T-helper 22 cell (primary cell): Measurements from ENCODE around the gene DAB2IP.
"Not testable (repeated sequence)": the region's sequence is repeated elsewhere in the genome, so short reads cannot be mapped to it uniquely, and the experiment has no call there.

Experiments
- DNase-seq: peaks from one replicate; pipeline ENCODE4 v3.0.0-alpha.2; 2020; ENCODE audit warnings: low read depth

Gene DAB2IP

GRCh38 chr9:121651295-121652020 lies at the start of gene DAB2IP:
Gene DAB2IP (plus strand): TSS chr9:121651634. CDS start chr9:121651776, 142 bp downstream.
- DNase-seq, result no peak

DNA sequence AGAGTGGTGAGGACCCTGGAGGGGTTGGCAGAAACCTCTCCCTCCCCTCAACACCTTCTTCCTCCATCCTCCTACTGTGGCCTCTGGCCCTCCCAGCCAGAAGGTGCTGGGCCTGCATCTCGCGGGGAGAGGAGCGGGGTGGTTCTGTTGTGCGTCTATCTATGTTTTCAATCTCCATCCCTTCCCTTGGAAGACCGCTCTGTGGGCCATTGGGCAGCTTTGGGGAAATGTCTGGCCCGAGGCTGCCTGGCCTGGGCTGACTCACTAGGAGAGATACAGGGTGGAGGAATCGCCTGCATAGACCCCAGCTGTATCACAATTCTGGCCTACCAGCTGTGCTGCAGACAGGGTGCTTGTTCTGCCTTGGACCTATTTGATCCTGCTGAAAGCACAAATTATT lies 48.4 kb upstream of the DAB2IP start:
- DNase-seq, result no peak

- DNase-seq, result no peak
These were observed 47.2 kb upstream of the DAB2IP start for GRCh38 chr9:121604242-121604641.

GRCh38 chr9:121604654-121605053 lies 46.8 kb upstream of the DAB2IP start:
- no peak for DNase-seq

DNA sequence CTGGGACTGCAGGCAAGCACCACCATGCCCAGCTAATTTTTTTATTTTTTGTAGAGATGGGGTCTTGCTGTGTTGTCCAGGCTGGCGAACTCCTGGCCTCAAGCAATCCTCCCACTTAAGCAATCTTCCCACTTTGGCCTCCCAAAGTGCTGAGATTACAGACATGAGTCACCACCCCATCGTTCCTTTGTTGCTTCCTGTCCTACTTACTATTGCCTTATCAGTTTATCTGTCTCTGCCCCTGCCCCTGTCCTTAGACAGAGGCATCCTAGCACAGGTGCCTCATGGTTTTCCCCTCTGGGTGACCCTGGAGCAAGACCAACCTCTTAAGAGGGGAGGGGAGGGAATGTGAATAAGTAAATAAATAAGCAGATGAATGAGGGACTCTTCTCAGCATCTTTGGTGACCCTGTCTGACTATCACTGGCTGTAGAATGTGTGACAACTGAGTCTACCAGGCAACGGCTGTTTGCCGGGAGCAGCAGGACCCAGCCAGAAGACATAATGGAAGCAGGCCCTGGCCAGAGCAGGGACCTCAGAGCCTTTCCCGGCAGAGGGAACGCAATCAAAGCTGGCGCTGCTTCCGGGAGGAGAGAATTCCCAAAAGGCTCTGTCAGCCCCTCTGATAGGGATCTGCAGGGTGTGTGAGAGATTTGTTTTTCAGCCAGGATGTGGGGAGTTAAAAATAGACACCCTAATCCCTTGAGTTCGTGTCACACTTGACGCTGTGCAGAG lies 43.8 kb upstream of the DAB2IP start:
- no peak for DNase-seq

DNA sequence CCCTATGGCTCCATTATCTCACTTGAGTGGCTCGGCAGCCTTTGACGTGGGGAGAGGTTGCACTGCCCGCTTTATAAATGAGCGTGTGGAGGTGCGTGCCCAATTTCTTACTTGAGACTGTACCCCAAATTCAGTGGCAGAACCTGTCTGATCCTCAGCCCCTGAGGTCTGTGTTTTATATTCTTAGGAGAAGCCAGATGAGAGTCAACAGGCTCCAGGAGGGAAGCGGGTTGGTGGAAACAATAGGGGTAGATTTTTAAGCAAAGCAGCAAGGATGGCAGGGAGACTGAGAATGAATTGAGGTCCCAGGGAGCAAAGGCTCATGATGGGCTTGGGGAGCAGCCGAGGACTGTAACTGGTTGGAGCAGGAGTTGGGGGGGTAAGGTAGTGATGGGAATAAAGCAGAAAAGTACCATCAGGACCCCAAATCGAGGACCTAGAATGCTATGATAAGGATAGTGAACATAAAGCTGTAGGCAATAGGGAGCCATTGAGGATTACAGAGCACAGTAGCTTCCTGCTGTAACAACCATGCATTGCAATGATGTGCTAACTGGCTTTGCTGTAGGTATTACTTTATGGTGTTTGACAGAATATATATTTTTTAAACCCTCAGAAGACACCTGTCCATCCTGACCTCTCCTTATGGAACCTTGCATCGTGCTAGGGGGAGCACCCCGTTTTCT lies 43.1 kb upstream of the DAB2IP start:
- DNase-seq, result no peak

DNA sequence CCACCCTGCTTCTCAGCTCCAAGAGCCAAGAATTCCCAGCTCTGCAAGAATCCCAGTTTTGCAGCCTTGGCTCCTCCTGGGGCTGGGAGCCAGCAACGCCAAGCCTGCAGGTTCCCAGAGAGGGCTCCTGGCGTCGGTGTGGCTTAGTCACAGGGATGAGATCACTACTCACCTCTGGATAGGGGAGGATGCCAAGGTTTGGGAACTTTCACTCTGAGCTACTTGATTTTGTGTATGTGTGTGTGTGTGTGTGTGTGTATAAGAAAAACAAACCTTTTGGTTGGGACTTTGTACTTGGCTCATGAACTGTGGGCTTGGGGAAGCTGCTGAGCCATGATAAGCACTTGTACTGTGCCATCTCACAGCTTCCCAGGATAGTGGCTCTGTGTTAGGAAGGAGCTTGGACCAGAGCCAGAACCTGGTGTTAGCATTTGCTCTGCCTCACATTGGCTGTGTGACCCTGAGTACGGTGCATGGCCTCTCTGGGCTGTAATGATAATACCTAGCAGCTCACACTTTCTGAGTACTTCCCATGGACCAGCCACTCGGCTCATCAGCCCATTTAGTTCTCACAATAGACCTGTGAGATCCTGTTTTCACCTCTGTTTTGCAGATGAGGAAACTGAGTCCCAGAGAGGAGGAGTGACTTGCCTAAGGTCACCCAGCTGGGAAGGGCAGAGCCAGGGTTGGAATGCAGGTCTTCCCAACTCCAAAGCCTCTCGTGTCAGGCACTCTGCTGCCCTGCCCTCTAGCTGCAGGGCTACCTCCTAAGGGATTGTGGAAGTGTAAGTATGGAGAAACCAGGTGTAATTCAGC lies 41.4 kb upstream of the DAB2IP start:
- no peak for DNase-seq

DNA sequence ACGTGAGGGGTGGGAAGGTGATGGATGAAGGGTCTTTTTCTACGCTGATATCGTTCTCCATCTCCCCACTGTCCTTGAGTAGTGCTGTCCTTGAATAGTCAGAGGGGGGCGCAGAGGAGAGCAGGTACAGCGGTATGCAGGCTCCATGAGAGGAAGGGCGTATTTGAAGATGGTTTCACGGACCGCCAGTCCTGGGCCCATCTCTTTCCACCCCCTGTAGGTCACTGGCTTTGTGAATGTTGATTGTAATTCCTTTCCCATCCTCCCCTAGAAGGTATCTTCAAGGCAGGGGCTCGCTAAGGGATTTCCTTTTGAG lies 40.8 kb upstream of the DAB2IP start:
- DNase-seq, result no peak

GRCh38 chr9:121612511-121612998 lies 38.9 kb upstream of the DAB2IP start:
- DNase-seq, result no peak

DNA sequence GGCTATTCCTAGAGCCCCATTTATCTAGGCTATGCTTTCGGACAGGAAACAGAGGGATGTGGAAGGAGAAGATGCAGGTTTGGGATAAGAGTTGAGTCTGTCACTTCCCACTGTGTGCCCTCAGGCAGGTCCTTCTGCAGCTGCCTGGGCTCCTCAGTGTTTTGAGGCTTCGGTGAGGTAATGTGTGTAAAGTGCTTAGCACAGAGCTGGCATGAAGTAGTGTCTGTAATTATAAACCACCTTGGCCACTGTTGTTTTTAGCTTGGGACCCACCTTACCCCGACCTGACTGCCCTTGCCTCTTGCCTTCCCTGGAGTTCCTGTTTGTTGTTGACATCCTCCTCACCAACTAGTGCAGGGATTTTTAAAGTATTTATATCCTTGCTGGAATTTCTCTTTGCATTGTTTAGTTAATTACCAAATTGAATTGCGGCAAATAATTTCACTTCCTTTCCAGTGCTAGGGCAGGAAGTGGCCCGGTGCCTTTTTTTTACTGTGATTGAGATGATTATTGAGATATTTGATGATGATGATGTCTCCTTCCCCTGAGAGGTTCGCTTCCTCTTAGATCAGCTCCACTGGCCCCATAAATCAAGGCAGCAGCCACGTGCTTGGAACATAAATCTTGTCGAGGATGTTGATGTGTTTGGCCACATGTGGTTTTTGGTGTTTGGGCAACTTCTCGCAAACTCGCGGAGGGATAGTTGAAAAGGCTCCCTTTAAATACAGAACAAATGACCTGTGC lies 38.3 kb upstream of the DAB2IP start:
- DNase-seq, result no peak

DNA sequence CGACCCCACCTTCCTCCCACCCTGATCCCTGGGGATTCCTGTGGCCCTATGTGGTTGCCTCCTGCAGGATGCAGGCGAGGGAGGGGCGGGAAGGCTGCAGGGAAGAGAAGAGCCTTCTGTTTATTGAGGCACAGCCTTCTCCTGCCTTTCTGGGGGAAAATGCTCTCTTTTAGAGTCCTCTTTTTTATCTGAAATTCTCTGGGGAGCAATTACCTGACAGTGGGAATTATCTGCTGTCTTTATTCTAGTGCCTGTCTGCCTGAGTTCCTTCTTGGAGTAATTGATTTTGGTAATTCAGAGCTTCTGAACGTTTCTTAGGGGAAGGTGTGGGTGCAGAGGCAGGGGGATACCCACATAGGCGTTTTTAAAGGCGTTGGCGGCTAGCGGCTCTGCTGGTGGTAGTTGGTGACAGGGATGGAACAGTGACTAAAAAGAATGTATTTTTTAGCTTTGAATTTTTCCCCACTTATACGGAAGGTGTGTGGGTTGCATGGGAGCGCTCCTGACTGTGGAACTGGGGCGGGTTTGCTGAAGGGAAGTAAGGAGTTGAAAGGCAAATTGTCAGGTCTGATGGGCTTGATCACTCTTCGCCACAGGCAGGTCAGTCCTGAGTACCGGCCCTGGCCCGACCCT lies 35.2 kb upstream of the DAB2IP start:
- no peak for DNase-seq

DNA sequence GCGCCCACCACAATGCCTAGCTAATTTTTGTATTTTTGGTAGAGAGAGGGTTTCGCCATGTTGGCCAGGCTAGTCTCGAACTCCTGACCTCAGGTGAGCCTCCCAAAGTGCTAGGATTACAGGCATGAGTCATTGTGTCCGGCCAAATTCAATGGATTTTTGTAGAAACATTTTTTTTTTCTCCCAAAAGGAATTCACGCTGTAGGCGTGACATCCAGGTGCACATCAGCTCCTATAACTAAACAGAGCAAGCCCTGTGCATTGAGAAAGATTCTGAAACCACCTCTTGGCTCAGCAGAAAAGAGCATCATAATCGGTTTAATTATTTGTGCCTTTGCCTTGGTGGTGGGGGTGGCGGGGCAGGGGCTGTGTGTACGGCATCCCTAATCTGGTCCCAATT lies 32.9 kb upstream of the DAB2IP start:
- no peak for DNase-seq

- DNase-seq, result not testable (repeated sequence)
These were observed 32.5 kb upstream of the DAB2IP start for GRCh38 chr9:121618910-121619309.

DNA sequence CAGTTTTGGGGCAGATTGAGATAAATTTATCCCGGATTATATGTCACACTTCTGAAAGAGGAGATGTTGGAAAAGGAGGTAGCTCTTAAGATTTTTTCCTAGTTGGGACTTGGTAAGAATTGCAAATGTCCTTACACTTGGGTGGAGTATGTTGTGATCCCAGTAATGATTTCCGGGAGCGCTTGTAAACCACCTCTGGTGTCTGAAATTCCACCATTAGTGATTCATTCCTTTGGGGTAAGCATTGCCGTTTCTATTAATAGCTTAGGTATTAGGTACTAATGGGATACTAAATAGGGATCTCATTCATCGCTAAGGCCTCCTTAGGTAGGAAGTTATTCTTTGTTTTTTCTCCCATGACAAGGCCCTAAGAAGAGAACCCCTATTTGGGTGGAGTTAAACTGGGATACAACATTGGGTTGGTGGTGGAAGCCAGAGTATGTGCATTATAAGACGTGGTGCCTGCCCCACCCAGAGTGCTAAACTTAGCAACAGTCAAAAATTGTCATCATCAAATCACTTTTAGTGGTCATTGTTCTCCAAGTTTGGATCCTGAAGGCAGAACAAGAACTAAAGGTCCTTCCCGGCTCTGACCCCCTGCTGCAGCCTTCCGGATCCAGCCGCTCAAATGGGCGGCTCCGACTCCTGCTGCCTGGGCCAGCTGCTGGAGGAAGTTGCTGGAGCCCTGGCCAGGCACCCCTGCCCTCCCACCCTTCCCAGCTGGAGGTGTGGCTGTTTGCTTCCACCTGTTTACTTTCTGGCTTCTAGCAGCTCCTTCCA lies 31.7 kb upstream of the DAB2IP start:
- DNase-seq, result no peak

- no peak for DNase-seq
These were observed 31.1 kb upstream of the DAB2IP start for GRCh38 chr9:121620325-121620673.

DNA sequence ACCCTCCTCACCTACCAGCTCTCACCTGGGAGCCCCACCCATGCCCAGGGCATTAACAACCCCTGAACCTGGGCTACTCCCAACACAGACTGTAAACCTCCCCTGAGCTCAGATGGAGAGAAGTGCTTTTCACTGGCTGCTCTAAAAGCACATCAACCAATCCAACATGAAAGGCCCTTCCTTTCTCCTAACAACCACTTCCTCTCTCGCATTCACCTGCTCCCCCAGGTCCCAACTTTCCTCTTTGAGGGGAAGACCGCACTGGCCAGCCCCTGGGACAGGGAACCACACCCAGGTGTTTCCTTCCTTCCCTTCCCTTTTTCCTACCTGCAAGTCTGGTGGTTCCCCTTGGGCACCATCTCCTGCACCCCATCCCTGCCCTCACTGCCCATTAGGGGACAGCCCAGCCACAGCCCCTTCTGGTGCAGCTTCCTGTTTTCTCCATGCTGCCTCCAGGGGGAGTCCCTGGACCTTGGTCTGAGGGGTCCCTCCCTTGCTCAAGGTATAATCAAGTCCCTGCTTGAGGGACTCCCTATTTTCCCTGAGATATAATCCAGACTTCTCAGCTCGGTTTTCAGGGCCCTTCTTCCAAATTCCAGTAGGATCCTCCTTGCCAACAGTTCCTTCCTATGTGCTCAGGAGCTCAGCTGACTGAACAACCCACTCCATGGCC lies 30.5 kb upstream of the DAB2IP start:
- no peak for DNase-seq

DNA sequence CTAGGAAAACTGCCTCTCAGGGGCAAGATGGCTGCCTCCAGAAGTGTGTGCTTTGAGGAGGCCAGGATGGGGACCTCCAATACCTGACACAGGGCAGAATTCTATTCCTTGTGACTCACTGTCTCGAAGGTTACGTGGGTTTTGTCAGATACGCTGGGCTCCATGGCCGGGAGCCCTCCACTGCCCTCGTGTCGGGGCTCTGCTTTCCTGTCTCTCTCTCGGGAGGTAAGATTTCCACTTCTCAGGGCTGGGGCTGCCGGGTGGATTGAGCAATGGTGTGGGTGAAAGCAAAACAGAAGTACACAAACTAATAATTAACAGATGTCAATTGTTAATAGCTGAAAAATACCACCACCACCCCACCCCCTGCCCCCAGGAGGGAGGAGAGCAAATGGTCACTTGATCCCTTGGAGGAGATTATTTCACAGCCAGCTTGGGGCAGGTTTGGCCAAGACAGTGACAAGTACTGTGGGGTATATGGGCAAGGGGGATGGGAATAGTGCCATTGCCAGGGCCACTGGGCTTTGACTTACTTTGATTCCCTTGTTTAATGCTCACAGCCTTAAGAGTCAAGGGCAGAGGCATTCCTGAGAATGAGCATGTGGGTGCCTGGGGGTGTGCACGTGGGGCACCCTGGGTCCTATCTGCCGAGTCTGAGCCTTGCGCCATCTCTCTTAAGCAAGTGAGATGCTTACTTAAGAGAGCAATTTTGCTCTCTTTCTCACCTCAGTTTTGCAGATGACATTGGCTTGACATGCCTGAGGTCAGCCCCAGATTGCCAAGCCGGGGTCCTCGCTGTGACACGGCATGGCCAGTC lies 28.8 kb upstream of the DAB2IP start:
- no peak for DNase-seq

DNA sequence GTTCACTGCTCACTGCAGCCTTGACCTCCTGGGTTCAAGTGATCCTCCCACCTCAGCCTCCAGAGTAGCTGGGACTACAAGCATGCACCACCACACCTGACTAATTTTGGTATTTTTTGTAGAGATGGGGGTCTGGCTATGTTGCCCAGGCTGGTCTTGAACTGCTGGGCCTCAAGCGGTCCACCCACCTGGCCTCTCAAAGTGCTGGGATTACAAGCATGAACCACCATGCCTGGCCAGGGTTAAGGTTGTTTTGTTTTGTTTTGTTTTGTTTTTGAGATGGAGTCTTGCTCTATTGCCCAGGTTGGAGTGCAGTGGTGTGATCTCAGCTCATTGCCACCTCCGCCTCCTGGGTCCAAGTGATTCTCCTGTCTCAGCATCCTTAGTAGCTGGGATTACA lies 28.0 kb upstream of the DAB2IP start:
- not testable (repeated sequence) for DNase-seq

DNA sequence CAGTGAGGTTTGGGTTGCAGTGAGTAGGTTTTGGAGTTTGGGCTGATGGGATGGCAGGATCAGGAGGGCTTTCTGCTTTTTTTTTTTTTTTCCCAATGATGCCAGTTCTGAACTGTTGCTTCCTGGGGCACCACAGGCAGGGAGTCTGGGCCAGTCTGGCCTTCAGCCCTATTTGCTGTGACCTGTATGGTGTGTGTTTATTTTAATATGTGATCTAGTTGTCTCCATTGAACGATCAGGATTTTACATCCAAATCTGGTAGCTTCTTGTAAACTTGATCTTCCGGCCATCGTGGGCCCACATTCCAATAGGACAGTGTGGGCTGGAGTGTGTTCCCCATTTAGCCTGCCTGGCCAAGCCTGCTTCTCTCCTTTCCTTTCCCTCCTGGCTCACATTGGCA lies 25.8 kb upstream of the DAB2IP start:
- no peak for DNase-seq
